ENCODE measurements around the gene SRSF12. TPM values are rescaled to one million over a fixed set of nuclear protein-coding genes. Genes with fewer than 3 reads are reported as not detected.

SRSF12 gene
- total and polyA plus RNA-seq, 2 donors (not counting 3 experiments of a cell fraction or from before 2014, with no cell fraction given): 0.07 to 0.18 TPM

- no peak for DNase-seq (ENCODE audit: low read depth, low spot score)
- H3K36me3 ChIP-seq (ENCODE audit: control insufficient read depth in 2 of 2, extremely low read depth in 1 of 2, insufficient read depth in 2 of 2, low read length in 2 of 2): no peaks in the 10 kb centered on the region
- no peak overlapping the region for H3K4me3 ChIP-seq (replicated peaks in 1 of 3; ENCODE audit: insufficient read depth in 1 of 3, low read depth in 1 of 3, low read length in 3 of 3)
- no peak overlapping the region for H3K9ac ChIP-seq (replicated peaks; ENCODE audit: extremely low read depth, insufficient read depth, low read length)
- intact Hi-C loops (cut with micrococcal nuclease) (no loop called here), dilution Hi-C loops (cut with MboI; ENCODE audit: extremely low pct_ligation_motif_present, low sequenced_read_pairs) (no loop called here)
- no peak overlapping the region for H2AFZ ChIP-seq (ENCODE audit: low read depth, low read length)
- no peak overlapping the region for H3K4me2 ChIP-seq (ENCODE audit: insufficient read depth, low read length)
- H3K79me2 ChIP-seq (ENCODE audit: control insufficient read depth, insufficient read depth, low read length): peaks cover 3% of the 10 kb centered on the region
- BruUV-seq (replicated peaks): no TSS peak
- CTCF ChIA-PET: interaction anchor here (0.9 to 1.9 kb wide), 7 partner anchors 12 to 167 kb away, joined by 3 to 7 read pairs (median 3); no protein-coding TSS in a partner anchor
- POLR2A ChIA-PET: interaction anchor here (2.0 kb wide), 1 partner anchor 64 kb away, joined by 7 read pairs; the partner anchor contains the start of gene PNRC1
- no peaks in the 10 kb centered on the region for H3K9me1 ChIP-seq (replicated peaks; ENCODE audit: control insufficient read depth, extremely low read depth, insufficient read depth, low read length)
- H3K9me3 ChIP-seq (replicated peaks; ENCODE audit: control insufficient read depth, insufficient read depth, low read length): no peaks in the 10 kb centered on the region
- TF ChIP-seq MYC (IDR thresholded peaks at IDR 0.05; ENCODE audit: low read depth, low read length) (no peak), GATA2 (IDR thresholded peaks at IDR 0.05; ENCODE audit: insufficient read depth, insufficient read length, low read depth, low read length) (no peak), MAX (IDR thresholded peaks at IDR 0.05; ENCODE audit: insufficient read depth, insufficient read length) (no peak), EZH2 (IDR thresholded peaks at IDR 0.05; ENCODE audit: borderline replicate concordance, low read depth, low read length, severe bottlenecking) (no peak), POLR2A (IDR thresholded peaks at IDR 0.05; ENCODE audit: low read depth, low read length) (no peak), FOS (IDR thresholded peaks at IDR 0.05; ENCODE audit: borderline replicate concordance, insufficient read depth, low read length) (no peak), JUN (IDR thresholded peaks at IDR 0.05; ENCODE audit: borderline replicate concordance, insufficient read depth, insufficient read length, low read depth) (no peak), CTCF (IDR thresholded peaks at IDR 0.05; ENCODE audit: extremely low read depth in 1 of 2, insufficient read depth in 1 of 2, low read depth in 1 of 2, low read length in 2 of 2) (no peak), POLR2AphosphoS5 (IDR thresholded peaks at IDR 0.05; ENCODE audit: insufficient read depth, low read depth, low read length) (no peak)
- no peak for FAIRE-seq
- H3K27ac ChIP-seq (ENCODE audit: insufficient read depth, low read depth, low read length): no peak overlapping the region
- H3K27me3 ChIP-seq (ENCODE audit: control insufficient read depth in 2 of 2, insufficient read depth in 2 of 2, low read length in 2 of 2): peaks cover 5 to 7% of the 10 kb centered on the region in 2 experiments
- peaks cover 10% of the 10 kb centered on the region for H3K4me1 ChIP-seq (ENCODE audit: control insufficient read depth, extremely low read depth, insufficient read depth, low read length)
- H4K20me1 ChIP-seq (replicated peaks; ENCODE audit: control insufficient read depth, extremely low read depth, insufficient read depth, low read length): no peaks in the 10 kb centered on the region
Measured at GRCh38 chr6:89144354-89144906, 26.6 kb upstream of the SRSF12 start.

Data from endothelial cell of umbilical vein (primary cell).